B cell (primary cell): Measurements from ENCODE around the gene PDHB. TPM values are rescaled to one million over a fixed set of nuclear protein-coding genes. Genes with fewer than 3 reads are reported as not detected.

Experiments
- ATAC-seq: fragments of 200-7000 bp; cut with Tn5 transposase; one replicate; pipeline ENCODE4 v1.10.0; 2021; ENCODE audit warnings: low read depth, mild to moderate bottlenecking, moderate number of reproducible peaks, moderate library complexity
- CTCF ChIA-PET: fragments of 350-600 bp; sonication (Branson Sonifier 250); formaldehyde crosslinking; loops from one replicate; lab custom pipeline; 2021; ENCODE audit warnings: antibody characterized with exemption, inconsistent platforms; lab: Charles Lee
- POLR2A ChIA-PET: fragments of 350-600 bp; sonication (Branson Sonifier 250); formaldehyde crosslinking; loops from one replicate; lab custom pipeline; 2021; ENCODE audit warnings: antibody characterized with exemption; lab: Charles Lee
- DNase-seq: peaks from one replicate; pipeline ENCODE4 v3.0.0; 2013
- H2AFZ ChIP-seq: 2 replicates; pipeline ENCODE4 v1.6.1; 2012; ENCODE audit warnings: mild to moderate bottlenecking, low read depth, low read length; ENCODE audit not compliant: insufficient read depth, poor library complexity, severe bottlenecking
- H3K27ac ChIP-seq, 2 donors: 1 replicate in 1 of 2; 2 replicates in 1 of 2; pipeline ENCODE4 v1.5.1; 2012 to 2013; ENCODE audit warnings: low read length in 2 of 2, mild to moderate bottlenecking in 2 of 2, moderate library complexity in 1 of 2
- H3K27me3 ChIP-seq, 4 experiments: fragments of 200-600 bp in 1 of 4; sonication (generic) in 1 of 4; replicated peaks in 1 of 4; 1 replicate in 2 of 4; 2 replicates in 2 of 4; pipeline versions ENCODE4 v1.6.1 to v1.7.0; 2013 to 2016; ENCODE audit warnings: low read length in 3 of 4, mild to moderate bottlenecking in 2 of 4, mixed read lengths in 1 of 4, moderate library complexity in 1 of 4; ENCODE audit not compliant: insufficient read depth in 4 of 4, control insufficient read depth in 3 of 4; ENCODE audit errors: control extremely low read depth in 1 of 4
- H3K36me3 ChIP-seq, 2 experiments: replicated peaks in 1 of 2; 1 replicate in 1 of 2; 2 replicates in 1 of 2; pipeline versions ENCODE4 v1.6.1 to v1.7.1; 2013; ENCODE audit warnings: low read length in 1 of 2; ENCODE audit not compliant: insufficient read depth in 2 of 2, control insufficient read depth in 1 of 2; ENCODE audit errors: control extremely low read depth in 1 of 2, extremely low read depth in 1 of 2
- H3K4me1 ChIP-seq, 2 donors: fragments of 200-600 bp in 1 of 2; sonication (generic) in 1 of 2; 1 replicate in 1 of 2; 2 replicates in 1 of 2; pipeline versions ENCODE4 v1.5.1 to v1.6.1; 2013 to 2017; ENCODE audit warnings: low read length in 2 of 2; ENCODE audit not compliant: control insufficient read depth in 2 of 2, insufficient read depth in 2 of 2
- H3K4me2 ChIP-seq: replicated peaks from 2 replicates; pipeline ENCODE3; 2012; ENCODE audit warnings: mild to moderate bottlenecking, low read depth, low read length; ENCODE audit not compliant: poor library complexity, severe bottlenecking
- H3K4me3 ChIP-seq, 5 experiments: fragments of 200-600 bp in 1 of 5; sonication (generic) in 1 of 5; 1 replicate in 3 of 5; 2 replicates in 2 of 5; pipeline versions ENCODE4 v1.5.1 to v1.7.0; 2011 to 2016; ENCODE audit warnings: low read length in 4 of 5, mild to moderate bottlenecking in 4 of 5, low read depth in 2 of 5, control low read depth in 1 of 5, moderate library complexity in 1 of 5; ENCODE audit not compliant: insufficient read depth in 1 of 5; ENCODE audit errors: control extremely low read depth in 1 of 5, extremely low read depth in 1 of 5
- H3K79me2 ChIP-seq: fragments of 200-600 bp; sonication (generic); one replicate; pipeline ENCODE4 v1.6.0; 2016; ENCODE audit warnings: low read length; ENCODE audit not compliant: control insufficient read depth, insufficient read depth
- H3K9ac ChIP-seq: fragments of 200-600 bp; sonication (generic); 2 replicates; pipeline ENCODE4 v1.6.1; 2017; ENCODE audit warnings: mild to moderate bottlenecking, low read length, moderate library complexity
- H3K9me3 ChIP-seq, 3 donors: one replicate each; pipeline versions ENCODE4 v1.6.1 to v1.7.1; 2013; ENCODE audit warnings: low read length in 2 of 3; ENCODE audit not compliant: control insufficient read depth in 2 of 3, insufficient read depth in 1 of 3; ENCODE audit errors: control extremely low read depth in 1 of 3
- H4K20me1 ChIP-seq: 2 replicates; pipeline ENCODE4 v1.6.0; 2012; ENCODE audit warnings: mild to moderate bottlenecking, low read length; ENCODE audit not compliant: insufficient read depth, control insufficient read depth, poor library complexity, severe bottlenecking
- H3K27ac Mint-ChIP-seq: one replicate; pipeline ENCODE4 v1.8.0; 2021; ENCODE audit warnings: mixed read lengths
- H3K27me3 Mint-ChIP-seq: one replicate; pipeline ENCODE4 v1.8.0; 2021; ENCODE audit warnings: mixed read lengths
- H3K4me1 Mint-ChIP-seq: one replicate; pipeline ENCODE4 v1.8.0; 2021; ENCODE audit warnings: mixed read lengths
- H3K4me3 Mint-ChIP-seq: one replicate; pipeline ENCODE4 v1.8.0; 2021; ENCODE audit warnings: mixed read lengths
- H3K9me3 Mint-ChIP-seq: one replicate; pipeline ENCODE4 v1.8.0; 2022; ENCODE audit warnings: mixed read lengths; ENCODE audit not compliant: insufficient read depth
- EZH2 ChIP-seq: IDR thresholded peaks from 2 replicates; pipeline ENCODE4 v1.6.1; 2012; ENCODE audit warnings: borderline replicate concordance, low read depth, mild to moderate bottlenecking, moderate library complexity, low read length; ENCODE audit not compliant: insufficient read depth, poor library complexity, severe bottlenecking
- WGBS: methylation state at CpG from one replicate; pipeline ENCODE4 v1.1.5; 2013; ENCODE audit warnings: missing lambda C conversion rate; ENCODE audit not compliant: insufficient coverage; 5-methylcytosine and 5-hydroxymethylcytosine counted together
- intact Hi-C: fragments of 100-400 bp; cut with micrococcal nuclease; formaldehyde crosslinking; loops from one replicate; pipeline ENCODE4 v1.10.0; 2022
- polyA plus RNA-seq: library from polyadenylated mRNA; depleted of rRNA; stranded (reverse); fragments of >200 nt; gene quantifications from 2 replicates; pipeline ENCODE4 v1.2.3, GENCODE V29; 2012
- total RNA-seq, 2 donors: library from RNA; stranded (reverse); fragments of 120-200 nt in 1 of 2; gene quantifications; 1 replicate in 1 of 2; 2 replicates in 1 of 2; pipeline versions ENCODE4 v1.2.3 to v1.2.4, GENCODE V29; 2013 to 2022
- TF ChIP-seq, protein P1 (sequence below): fragments of 200-600 bp; IDR thresholded peaks from one replicate; pipeline ENCODE4 v1.8.0; 2022; ENCODE audit warnings: antibody characterized with exemption, mild to moderate bottlenecking

Gene PDHB
- total and polyA plus RNA-seq, 2 donors (not counting 1 experiment from before 2014, with no cell fraction given): 21.7 to 67.2 TPM

DNA sequence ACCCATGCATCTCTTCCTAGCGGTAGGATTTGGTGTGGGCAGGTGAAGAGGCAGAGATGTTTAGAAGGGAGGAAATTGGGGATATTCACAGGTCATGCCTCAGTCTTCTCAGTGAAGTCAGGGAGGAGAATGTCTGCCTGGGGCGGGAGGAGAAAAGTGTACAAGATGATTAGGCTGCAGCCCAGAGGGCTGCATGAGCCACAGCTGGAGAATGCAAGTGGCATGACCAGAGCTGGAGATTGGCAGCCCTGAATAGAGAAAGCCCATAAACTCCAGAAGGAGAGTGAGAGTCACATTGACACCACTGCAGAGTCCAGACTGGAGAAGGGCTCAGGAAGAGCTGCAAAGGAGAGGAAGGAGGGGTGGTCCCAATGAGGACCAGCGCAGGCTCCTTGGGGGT, 22.6 kb downstream of the PDHB start:
- peaks cover 4 to 63% of the 10 kb centered on the region in 2 experiments for H3K36me3 ChIP-seq
- H3K9me3 ChIP-seq: no peaks in the 10 kb centered on the region
- H4K20me1 ChIP-seq: no peaks in the 10 kb centered on the region
- Mint-ChIP-seq H3K27ac (peak overlapping the region; percentile 4), H3K4me1 (peaks cover 41% of the 10 kb centered on the region), H3K9me3 (no peaks in the 10 kb centered on the region), H3K27me3 (no peaks in the 10 kb centered on the region), H3K4me3 (no peak overlapping the region)
- no peak overlapping the region for H3K4me2 ChIP-seq
- H3K4me3 ChIP-seq: no peak overlapping the region
- peak overlapping the region in 1 of 2 donors; percentile 19 for H3K27ac ChIP-seq
- no peak overlapping the region for H3K9ac ChIP-seq
- no peak for TF ChIP-seq EZH2
- TF ChIP-seq, protein P1, sequence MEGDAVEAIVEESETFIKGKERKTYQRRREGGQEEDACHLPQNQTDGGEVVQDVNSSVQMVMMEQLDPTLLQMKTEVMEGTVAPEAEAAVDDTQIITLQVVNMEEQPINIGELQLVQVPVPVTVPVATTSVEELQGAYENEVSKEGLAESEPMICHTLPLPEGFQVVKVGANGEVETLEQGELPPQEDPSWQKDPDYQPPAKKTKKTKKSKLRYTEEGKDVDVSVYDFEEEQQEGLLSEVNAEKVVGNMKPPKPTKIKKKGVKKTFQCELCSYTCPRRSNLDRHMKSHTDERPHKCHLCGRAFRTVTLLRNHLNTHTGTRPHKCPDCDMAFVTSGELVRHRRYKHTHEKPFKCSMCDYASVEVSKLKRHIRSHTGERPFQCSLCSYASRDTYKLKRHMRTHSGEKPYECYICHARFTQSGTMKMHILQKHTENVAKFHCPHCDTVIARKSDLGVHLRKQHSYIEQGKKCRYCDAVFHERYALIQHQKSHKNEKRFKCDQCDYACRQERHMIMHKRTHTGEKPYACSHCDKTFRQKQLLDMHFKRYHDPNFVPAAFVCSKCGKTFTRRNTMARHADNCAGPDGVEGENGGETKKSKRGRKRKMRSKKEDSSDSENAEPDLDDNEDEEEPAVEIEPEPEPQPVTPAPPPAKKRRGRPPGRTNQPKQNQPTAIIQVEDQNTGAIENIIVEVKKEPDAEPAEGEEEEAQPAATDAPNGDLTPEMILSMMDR: no peak
- intact Hi-C loops: loop anchor here (5.0 kb wide), 1 partner anchor 224 kb away; no protein-coding TSS in a partner anchor
- no peaks in the 10 kb centered on the region for H3K27me3 ChIP-seq
- no peak overlapping the region for H2AFZ ChIP-seq
- ChIA-PET CTCF (interaction anchor here (0.8 to 4.4 kb wide), 10 partner anchors 9 to 107 kb away, joined by 3 to 48 read pairs (median 4); partner anchors contain the start of gene PXK), POLR2A (interaction anchor here (0.7 to 0.8 kb wide), 2 partner anchors 77 to 86 kb away, joined by 3 read pairs; no protein-coding TSS in a partner anchor)
- DNase-seq (no peak), ATAC-seq (no peak)
- H3K79me2 ChIP-seq: peaks cover 41% of the 10 kb centered on the region
- peaks cover 14% of the 10 kb centered on the region in 2 donors for H3K4me1 ChIP-seq
- 100% methylated on average over 1 of the region's 3 CpGs for WGBS

DNA sequence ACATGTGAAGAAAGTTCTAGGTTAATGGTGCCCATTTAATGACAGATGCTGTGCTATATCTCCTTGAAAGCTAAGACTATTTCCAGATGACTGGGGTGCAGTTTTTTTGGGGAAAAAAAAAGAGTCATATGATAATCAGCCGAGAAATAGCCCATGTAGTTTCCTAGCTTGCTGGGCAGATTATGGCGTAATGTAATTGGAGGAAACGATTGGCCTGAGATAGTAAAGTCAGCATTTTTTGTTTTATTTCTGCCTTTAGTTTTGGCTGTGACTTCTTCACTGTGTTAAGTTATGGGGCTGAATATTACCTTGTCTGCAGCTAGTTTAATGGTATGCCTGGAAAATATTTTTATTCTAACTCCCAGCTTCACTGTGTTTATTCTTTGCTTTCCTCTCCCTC, 24.0 kb downstream of the PDHB start:
- 95% methylated on average over 3 of the region's 3 CpGs for WGBS
- ATAC-seq (no peak), DNase-seq (no peak)
- Histone ChIP-seq H4K20me1 (no peaks in the 10 kb centered on the region), H3K4me2 (no peak overlapping the region), H3K9me3 (no peaks in the 10 kb centered on the region), H3K36me3 (peaks cover 2 to 58% of the 10 kb centered on the region in 2 experiments), H3K4me3 (no peak overlapping the region), H3K79me2 (peaks cover 32% of the 10 kb centered on the region), H2AFZ (no peak overlapping the region), H3K9ac (no peak overlapping the region), H3K27ac (peak overlapping the region in 1 of 2 donors; percentile 35), H3K4me1 (peaks cover 10 to 14% of the 10 kb centered on the region in 2 donors), H3K27me3 (no peaks in the 10 kb centered on the region)
- no peak overlapping the region for H3K4me3 Mint-ChIP-seq
- peaks cover 37% of the 10 kb centered on the region for H3K4me1 Mint-ChIP-seq
- ChIA-PET POLR2A (no interaction called here), CTCF (interaction anchor here (1.1 to 4.4 kb wide), 6 partner anchors 8 to 222 kb away, joined by 3 to 30 read pairs (median 4); no protein-coding TSS in a partner anchor)
- peak overlapping the region; percentile 65 for H3K27ac Mint-ChIP-seq
- no peak for TF ChIP-seq EZH2
- TF ChIP-seq, protein P1: no peak
- intact Hi-C loops: loop anchor here (5.0 kb wide), 1 partner anchor 222 kb away; no protein-coding TSS in a partner anchor
- no peaks in the 10 kb centered on the region for H3K27me3 Mint-ChIP-seq
- no peaks in the 10 kb centered on the region for H3K9me3 Mint-ChIP-seq
